Occipital lobe (tissue), 2 donors: ENCODE results near the gene NFATC2. TPM values are rescaled to one million over a fixed set of nuclear protein-coding genes. Genes with fewer than 3 reads are reported as not detected.

Experiments used
- small RNA-seq: library from RNA; depleted of rRNA; stranded (forward); fragments of <200 nt; gene quantifications from one replicate; pipeline ENCODE3, GENCODE V24; 2014
- total RNA-seq: library from RNA; depleted of rRNA; stranded (reverse); fragments of >200 nt; gene quantifications from one replicate; pipeline ENCODE4 v1.2.3, GENCODE V29; 2014

Gene NFATC2
- total RNA-seq, 1 donor from 2014 or later, result 0.47 TPM

Small RNAs within 50 kb of the gene (small RNA-seq; reads per million reads assigned to genes)
- not detected for gene MIR3194

Other genes starting within 250 kb of the NFATC2 start
- gene ATP9A, start 225.7 kb upstream of the NFATC2 start, total RNA-seq, result 260 TPM